IMR-90 (cell line): ENCODE measurements around the gene GRIN2A. TPM values are rescaled to one million over a fixed set of nuclear protein-coding genes. Genes with fewer than 3 reads are reported as not detected.

Experiments
- ATAC-seq: fragments of 200-7000 bp; cut with Tn5 transposase; 2 replicates; pipeline ENCODE4 v1.9.1; 2020; ENCODE audit warnings: low read depth, mild to moderate bottlenecking, moderate library complexity
- BruUV-seq: library from RNA; stranded (reverse); fragments of 400-500 nt; replicated peaks from 2 replicates; lab custom pipeline; 2021; lab: Mats Ljungman, UMichigan
- CTCF ChIA-PET: fragments of 300-600 bp; formaldehyde crosslinking; extraction: SDS; loops from one replicate; lab custom pipeline; 2021; ENCODE audit warnings: antibody characterized with exemption; lab: Yijun Ruan, JAX
- POLR2A ChIA-PET: fragments of 300-600 bp; sonication (Branson Sonifier 250); formaldehyde crosslinking; loops from one replicate; lab custom pipeline; 2022; ENCODE audit warnings: antibody characterized with exemption; ENCODE audit not compliant: unreplicated experiment; lab: Charles Lee
- DNase-seq: peaks from one replicate; pipeline ENCODE4 v3.0.0; 2013
- H2AFZ ChIP-seq: replicated peaks from 2 replicates; pipeline ENCODE3; 2013; ENCODE audit warnings: low read length, mild to moderate bottlenecking; ENCODE audit not compliant: poor library complexity
- H2AK5ac ChIP-seq: 2 replicates; pipeline ENCODE4 v1.6.1; 2013; ENCODE audit warnings: low read depth, low read length, inconsistent platforms
- H2AK9ac ChIP-seq: replicated peaks from 2 replicates; pipeline ENCODE3; 2013; ENCODE audit warnings: mild to moderate bottlenecking, low read depth, low read length, moderate library complexity; ENCODE audit not compliant: poor library complexity
- H2BK120ac ChIP-seq: 2 replicates; pipeline ENCODE4 v1.6.1; 2013; ENCODE audit warnings: low read depth, low read length, inconsistent platforms
- H2BK15ac ChIP-seq: 3 replicates; pipeline ENCODE4 v1.6.1; 2013; ENCODE audit warnings: low read depth, low read length, inconsistent platforms
- H2BK20ac ChIP-seq: 2 replicates; pipeline ENCODE4 v1.6.1; 2013; ENCODE audit warnings: low read depth, mild to moderate bottlenecking, inconsistent platforms, low read length, moderate library complexity
- H2BK5ac ChIP-seq: 2 replicates; pipeline ENCODE4 v1.6.1; 2013; ENCODE audit warnings: mild to moderate bottlenecking, low read depth, low read length, inconsistent platforms; ENCODE audit not compliant: poor library complexity, severe bottlenecking
- H3K14ac ChIP-seq: replicated peaks from 2 replicates; pipeline ENCODE4 v1.6.1; 2013; ENCODE audit warnings: low read depth, low read length, inconsistent platforms
- H3K18ac ChIP-seq: 2 replicates; pipeline ENCODE4 v1.6.1; 2013; ENCODE audit warnings: low read depth, low read length, control low read depth
- H3K23ac ChIP-seq: 2 replicates; pipeline ENCODE4 v1.6.1; 2013; ENCODE audit warnings: low read depth, low read length, inconsistent platforms
- H3K27ac ChIP-seq: 2 replicates; pipeline ENCODE4 v1.5.1; 2013; ENCODE audit warnings: mild to moderate bottlenecking, control low read depth, low read length; ENCODE audit not compliant: insufficient read depth
- H3K27me3 ChIP-seq: 2 replicates; pipeline ENCODE4 v1.6.1; 2013; ENCODE audit warnings: low read length; ENCODE audit not compliant: control insufficient read depth, insufficient read depth
- H3K36me3 ChIP-seq: 2 replicates; pipeline ENCODE4 v1.6.1; 2013; ENCODE audit warnings: low read length, mixed read lengths; ENCODE audit not compliant: control insufficient read depth, insufficient read depth
- H3K4ac ChIP-seq: 2 replicates; pipeline ENCODE4 v1.6.1; 2013; ENCODE audit warnings: low read depth, low read length, inconsistent platforms
- H3K4me1 ChIP-seq: 2 replicates; pipeline ENCODE4 v1.6.1; 2013; ENCODE audit warnings: low read length, mixed read lengths; ENCODE audit not compliant: control insufficient read depth, insufficient read depth
- H3K4me2 ChIP-seq: 2 replicates; pipeline ENCODE4 v1.6.1; 2013; ENCODE audit warnings: low read depth, mild to moderate bottlenecking, control low read depth, low read length, moderate library complexity
- H3K4me3 ChIP-seq: 2 replicates; pipeline ENCODE4 v1.5.1; 2013; ENCODE audit warnings: low read depth, mild to moderate bottlenecking, control low read depth, low read length, moderate library complexity; ENCODE audit not compliant: insufficient read depth
- H3K56ac ChIP-seq: 2 replicates; pipeline ENCODE4 v1.6.1; 2013; ENCODE audit warnings: low read length, inconsistent platforms; ENCODE audit not compliant: insufficient read depth; ENCODE audit errors: extremely low read depth
- H3K79me1 ChIP-seq, 2 experiments: 2 replicates each; pipeline ENCODE4 v1.6.1; 2013; ENCODE audit warnings: low read length in 2 of 2, inconsistent platforms in 1 of 2, low read depth in 1 of 2
- H3K9ac ChIP-seq: 2 replicates; pipeline ENCODE4 v1.6.1; 2013; ENCODE audit warnings: low read depth, low read length, control low read depth
- H3K9me1 ChIP-seq: 2 replicates; pipeline ENCODE4 v1.6.1; 2013; ENCODE audit warnings: low read length, inconsistent platforms; ENCODE audit not compliant: insufficient read depth
- H3K9me3 ChIP-seq: 2 replicates; pipeline ENCODE4 v1.6.1; 2013; ENCODE audit warnings: low read length; ENCODE audit not compliant: control insufficient read depth, insufficient read depth
- H4K20me1 ChIP-seq: 2 replicates; pipeline ENCODE4 v1.6.1; 2013; ENCODE audit warnings: low read length, inconsistent platforms; ENCODE audit not compliant: insufficient read depth
- H4K5ac ChIP-seq: 2 replicates; pipeline ENCODE4 v1.6.1; 2013; ENCODE audit warnings: mild to moderate bottlenecking, low read depth, low read length, control low read depth
- H4K8ac ChIP-seq, 2 experiments: 2 replicates each; pipeline ENCODE4 v1.6.1; 2013; ENCODE audit warnings: low read depth in 2 of 2, low read length in 2 of 2, control low read depth in 1 of 2, inconsistent platforms in 1 of 2
- H4K91ac ChIP-seq: 2 replicates; pipeline ENCODE4 v1.6.1; 2013; ENCODE audit warnings: low read depth, low read length, inconsistent platforms; ENCODE audit not compliant: insufficient read depth
- BHLHE40 ChIP-seq: fragments of 150-350 bp; IDR thresholded peaks from 2 replicates; pipeline ENCODE4 v1.6.1; 2016; ENCODE audit warnings: mild to moderate bottlenecking, low read depth, low read length
- CEBPB ChIP-seq: IDR thresholded peaks from 2 replicates; pipeline ENCODE4 v1.6.1; 2012; ENCODE audit warnings: low read depth, low read length, improper control_type of control experiment
- CHD1 ChIP-seq: IDR thresholded peaks from 2 replicates; pipeline ENCODE4 v1.6.1; 2012; ENCODE audit warnings: low read depth, low read length, improper control_type of control experiment
- MAZ ChIP-seq: IDR thresholded peaks from 2 replicates; pipeline ENCODE4 v1.6.1; 2012; ENCODE audit warnings: low read depth, mild to moderate bottlenecking, low read length, improper control_type of control experiment, moderate library complexity, borderline replicate concordance
- NFE2L2 ChIP-seq: fragments of 150-350 bp; IDR thresholded peaks from 2 replicates; pipeline ENCODE4 v1.6.1; 2016; ENCODE audit warnings: low read depth, mild to moderate bottlenecking, low read length
- RAD21 ChIP-seq: IDR thresholded peaks from 2 replicates; pipeline ENCODE4 v1.6.1; 2012; ENCODE audit warnings: low read length, improper control_type of control experiment
- RCOR1 ChIP-seq: IDR thresholded peaks from 2 replicates; pipeline ENCODE4 v1.6.1; 2012; ENCODE audit warnings: mild to moderate bottlenecking, low read length, improper control_type of control experiment; ENCODE audit not compliant: insufficient replicate concordance
- RFX5 ChIP-seq: IDR thresholded peaks from 2 replicates; pipeline ENCODE4 v1.8.0; 2012; ENCODE audit warnings: low read depth, mild to moderate bottlenecking, low read length, moderate library complexity
- WGBS, 2 experiments: methylation state at CpG; one replicate each; pipeline versions ENCODE4 v1.1.5 to v1.1.7; 2013; ENCODE audit warnings: missing lambda C conversion rate in 2 of 2; ENCODE audit not compliant: insufficient read length in 1 of 2; ENCODE audit errors: extremely low coverage in 2 of 2; 5-methylcytosine and 5-hydroxymethylcytosine counted together
- dilution Hi-C: fragments of 300-500 bp; cut with HindIII; formaldehyde crosslinking; loops from one replicate; pipeline ENCODE4 v1.14.3; 2018; ENCODE audit warnings: low sequenced_read_pairs; ENCODE audit not compliant: unreplicated experiment
- in situ Hi-C: fragments of 300-500 bp; cut with MboI; formaldehyde crosslinking; loops from 3 replicates; pipeline ENCODE4 v1.14.3; 2019; ENCODE audit warnings: low sequenced_read_pairs, inconsistent platforms, mixed read lengths
- intact Hi-C: fragments of 100-400 bp; cut with micrococcal nuclease; formaldehyde crosslinking; loops from 2 replicates; pipeline ENCODE4 v1.10.0; 2022
- polyA plus RNA-seq, 3 experiments: library from polyadenylated mRNA; depleted of rRNA; stranded (reverse); fragments of >200 nt; gene quantifications; 2 replicates each; pipeline ENCODE4 v1.2.3, GENCODE V29; 2012; ENCODE audit warnings: low replicate concordance in 1 of 3
- total RNA-seq: library from RNA; depleted of rRNA; stranded (reverse); fragments of >200 nt; gene quantifications from 2 replicates; pipeline ENCODE4 v1.2.3, GENCODE V29; 2012
- TF ChIP-seq, protein P1 (sequence below): fragments of 150-350 bp; IDR thresholded peaks from 2 replicates; pipeline ENCODE4 v1.6.1; 2016; ENCODE audit warnings: low read depth, mild to moderate bottlenecking, low read length, moderate library complexity, borderline replicate concordance

GRIN2A gene
- total and polyA plus RNA-seq, 2 of the 4 experiments (the other 2 are of a cell fraction) = under 0.01 TPM; not detected in 1

- WGBS, 2 experiments = 33% methylated on average over 4 of the region's 5 CpGs; no CpG with 5 or more reads in 1 of the 2 experiments
- no peaks in the 10 kb centered on the region for H3K36me3 ChIP-seq
- no peak overlapping the region for H3K4ac ChIP-seq
- H4K8ac ChIP-seq = no peak overlapping the region
- H3K4me1 ChIP-seq = no peaks in the 10 kb centered on the region
- H3K9me1 ChIP-seq = no peaks in the 10 kb centered on the region
- no peak overlapping the region for H2AK9ac ChIP-seq
- H3K9ac ChIP-seq = no peak overlapping the region
- H2BK120ac ChIP-seq = no peak overlapping the region
- ATAC-seq (no peak), DNase-seq (no peak)
- ChIA-PET POLR2A (no interaction called here), CTCF (no interaction called here)
- no peak overlapping the region for H2BK15ac ChIP-seq
- intact Hi-C loops = no loop called here
- H4K91ac ChIP-seq = no peak overlapping the region
- no peak overlapping the region for H4K5ac ChIP-seq
- no TSS peak for BruUV-seq
- H3K4me3 ChIP-seq = no peak overlapping the region
- H2AK5ac ChIP-seq = no peak overlapping the region
- no peak overlapping the region for H3K23ac ChIP-seq
- no peak overlapping the region for H3K56ac ChIP-seq
- in situ Hi-C loops = no loop called here
- no peak overlapping the region for H3K18ac ChIP-seq
- TF ChIP-seq, protein P1, sequence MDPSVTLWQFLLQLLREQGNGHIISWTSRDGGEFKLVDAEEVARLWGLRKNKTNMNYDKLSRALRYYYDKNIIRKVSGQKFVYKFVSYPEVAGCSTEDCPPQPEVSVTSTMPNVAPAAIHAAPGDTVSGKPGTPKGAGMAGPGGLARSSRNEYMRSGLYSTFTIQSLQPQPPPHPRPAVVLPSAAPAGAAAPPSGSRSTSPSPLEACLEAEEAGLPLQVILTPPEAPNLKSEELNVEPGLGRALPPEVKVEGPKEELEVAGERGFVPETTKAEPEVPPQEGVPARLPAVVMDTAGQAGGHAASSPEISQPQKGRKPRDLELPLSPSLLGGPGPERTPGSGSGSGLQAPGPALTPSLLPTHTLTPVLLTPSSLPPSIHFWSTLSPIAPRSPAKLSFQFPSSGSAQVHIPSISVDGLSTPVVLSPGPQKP = no peak
- TF ChIP-seq CEBPB (no peak), CHD1 (no peak), MAZ (no peak), RCOR1 (no peak), NFE2L2 (no peak), RFX5 (no peak), RAD21 (no peak), BHLHE40 (no peak)
- H3K14ac ChIP-seq = no peak overlapping the region
- dilution Hi-C loops = no loop called here
- no peaks in the 10 kb centered on the region for H3K79me1 ChIP-seq
- H3K27me3 ChIP-seq = no peaks in the 10 kb centered on the region
- peaks cover 13% of the 10 kb centered on the region; the same call in 1 of the 2 replicates for H3K9me3 ChIP-seq
- no peak overlapping the region for H2AFZ ChIP-seq
- H2BK20ac ChIP-seq = no peak overlapping the region
- H3K4me2 ChIP-seq = no peak overlapping the region
- no peak overlapping the region for H3K27ac ChIP-seq
- no peak overlapping the region for H2BK5ac ChIP-seq
- no peaks in the 10 kb centered on the region for H4K20me1 ChIP-seq
Observed at GRCh38 chr16:10137341-10137740, 44.9 kb downstream of the GRIN2A start.
